Inflammatory macrophage treated with lipopolysaccharide for 4 hours (primary cell): Measurements from ENCODE around the gene GALNT18.
"Not testable (repeated sequence)": the region's sequence is repeated elsewhere in the genome, so short reads cannot be mapped to it uniquely, and the experiment has no call there.

ENCODE experiments used
- DNase-seq: peaks from one replicate; pipeline ENCODE4 v3.0.0-alpha.2; 2020

The GALNT18 gene

DNA sequence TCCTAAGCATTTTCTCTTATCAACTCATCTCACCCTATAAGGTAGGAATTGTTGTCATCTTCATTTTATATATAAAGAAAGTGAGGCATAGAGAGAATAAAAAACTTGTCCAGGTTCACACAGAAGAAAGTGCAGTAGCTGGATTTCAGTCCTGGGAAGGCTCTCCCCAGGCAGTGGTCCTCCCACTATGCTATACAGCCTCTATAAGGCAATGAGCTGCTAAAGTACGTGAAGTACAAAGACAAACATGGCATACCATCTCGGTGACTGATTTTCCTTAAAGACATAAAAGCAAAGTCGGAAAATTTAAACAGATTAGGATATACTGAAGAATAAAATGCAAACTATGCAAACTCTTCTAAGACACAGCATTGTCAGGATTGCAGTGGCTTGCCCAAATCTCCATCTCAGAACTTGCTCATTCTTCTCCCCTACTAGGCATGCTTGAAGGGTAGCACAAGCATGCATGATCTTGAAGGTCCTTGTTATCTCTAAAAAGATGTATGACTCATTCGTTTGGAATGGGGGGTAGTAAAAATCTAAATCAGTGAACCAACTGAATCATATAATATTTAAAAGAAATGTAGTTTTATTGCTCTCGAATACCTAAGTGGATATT, 171.0 kb downstream of the GALNT18 start:
- no peak for DNase-seq

DNA sequence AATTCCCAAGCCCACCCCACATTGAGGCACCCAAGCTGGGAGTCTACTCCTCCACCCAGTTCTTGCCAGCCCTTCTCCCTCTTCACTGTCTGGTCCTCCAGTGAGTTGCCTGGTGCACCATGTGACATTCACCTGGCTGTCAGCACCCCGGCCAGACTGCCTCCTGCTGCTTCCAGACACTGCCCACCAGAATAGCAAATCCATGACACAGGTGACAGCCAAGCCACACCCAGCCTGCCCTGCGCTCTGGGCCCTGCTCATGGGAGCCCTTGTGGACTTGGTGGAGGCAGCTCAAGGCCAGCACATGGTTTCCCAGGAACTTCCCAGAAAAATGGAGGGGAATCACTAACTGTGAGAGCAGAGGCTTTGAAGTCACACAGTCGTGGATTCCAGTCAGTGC, 172.5 kb downstream of the GALNT18 start:
- DNase-seq = no peak

GRCh38 chr11:11448626-11449025, 173.2 kb downstream of the GALNT18 start:
- DNase-seq = no peak

GRCh38 chr11:11447601-11448000, 174.2 kb downstream of the GALNT18 start:
- not testable (repeated sequence) for DNase-seq

DNA sequence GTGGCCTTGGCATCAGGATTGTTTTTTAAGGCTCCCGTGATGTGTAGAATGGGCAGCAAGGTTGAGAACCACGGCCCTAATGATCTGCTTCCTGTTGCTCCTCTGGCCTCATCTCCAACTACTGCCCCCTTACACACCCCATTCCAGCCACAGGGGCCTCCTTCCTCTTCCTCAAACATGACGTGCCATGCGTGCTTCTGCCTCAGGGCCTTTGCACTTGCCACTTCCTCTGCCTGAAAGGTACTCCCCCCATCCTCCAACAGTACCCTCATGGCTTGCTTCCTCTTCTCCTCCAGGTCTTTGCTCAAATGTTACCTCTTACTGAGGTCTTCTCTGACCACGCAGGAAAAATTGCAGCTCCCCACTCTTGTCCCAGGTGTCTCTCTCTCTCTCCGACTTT, 174.8 kb downstream of the GALNT18 start:
- DNase-seq = no peak

DNA sequence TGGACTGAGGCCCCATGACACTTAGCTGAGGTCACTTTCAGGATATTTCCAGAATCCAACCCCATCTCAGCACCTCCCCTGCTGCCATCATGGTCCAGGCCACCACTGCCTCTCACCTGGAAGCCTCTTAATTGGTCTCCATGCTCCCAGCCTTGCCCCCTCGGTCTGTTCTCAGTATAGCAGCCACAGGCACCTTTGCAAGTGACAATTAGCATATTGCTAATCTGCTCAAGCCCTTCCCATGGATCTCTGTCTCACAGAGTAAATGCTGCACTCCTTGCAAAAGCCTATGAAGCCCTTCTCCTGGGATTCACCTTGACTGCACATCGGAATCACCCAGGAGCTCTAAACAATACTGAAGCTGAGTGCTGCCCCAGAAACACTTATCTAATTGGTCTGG, 175.2 kb downstream of the GALNT18 start:
- no peak for DNase-seq

GRCh38 chr11:11445441-11446185, 176.2 kb downstream of the GALNT18 start:
- no peak for DNase-seq

GRCh38 chr11:11444804-11445131, 177.0 kb downstream of the GALNT18 start:
- DNase-seq = no peak

DNA sequence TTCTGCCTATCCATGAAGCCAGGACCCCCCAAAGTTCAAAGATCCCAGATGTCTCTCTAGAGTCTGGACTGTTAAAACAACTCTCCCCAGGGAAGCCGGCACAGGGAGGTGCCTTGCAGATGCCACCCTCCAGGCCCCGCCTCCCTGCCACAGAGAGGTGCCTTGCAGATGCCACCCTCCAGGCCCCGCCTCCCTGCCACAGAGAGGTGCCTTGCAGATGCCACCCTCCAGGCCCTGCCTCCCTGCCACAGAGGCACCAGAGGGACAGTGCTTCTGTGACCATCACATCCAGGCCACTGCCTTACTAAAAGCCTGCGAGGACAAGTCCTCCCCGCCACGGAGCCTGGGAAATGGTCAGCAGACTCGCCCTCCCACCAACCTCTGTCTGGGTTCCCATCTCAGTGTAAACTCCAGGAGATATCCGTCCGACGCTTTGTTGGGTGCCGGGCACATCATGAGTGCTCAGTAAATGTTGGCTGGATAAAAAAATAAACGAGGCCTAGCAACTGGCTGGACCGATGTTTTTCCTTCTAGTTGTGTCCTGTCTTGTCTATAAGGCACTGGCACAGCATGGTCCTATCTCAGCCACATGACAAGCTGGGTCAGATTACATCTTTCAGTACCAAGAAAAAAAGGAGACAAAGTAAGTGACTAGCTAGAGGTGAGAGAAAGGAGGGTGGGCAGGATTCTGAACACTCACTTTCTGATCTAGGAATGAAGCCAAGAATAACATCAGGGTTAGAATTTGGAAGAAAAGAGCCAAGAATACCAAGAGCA, 177.6 kb downstream of the GALNT18 start:
- DNase-seq = no peak

GRCh38 chr11:11442791-11443190, 179.0 kb downstream of the GALNT18 start:
- no peak for DNase-seq

GRCh38 chr11:11441516-11441915, 180.3 kb downstream of the GALNT18 start:
- no peak for DNase-seq

DNA sequence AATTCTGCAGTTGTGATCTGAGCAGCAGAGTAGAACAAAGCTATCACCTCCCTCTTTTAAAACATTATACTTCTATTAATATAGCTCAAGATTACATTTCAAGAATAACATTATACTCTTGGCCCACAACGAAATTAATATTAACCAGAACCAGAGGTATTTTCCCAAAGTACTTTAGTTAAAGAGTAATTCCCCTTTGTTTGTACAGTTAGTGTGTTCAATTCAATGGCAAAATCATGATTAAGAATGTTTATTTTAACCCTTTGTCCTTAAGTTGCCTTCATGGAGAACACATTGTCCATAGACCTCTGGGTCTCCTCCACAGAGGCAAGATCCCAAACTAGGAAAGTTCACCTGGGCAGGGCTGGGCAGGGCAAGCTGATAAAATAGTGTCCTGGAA, 180.7 kb downstream of the GALNT18 start:
- DNase-seq = no peak

GRCh38 chr11:11440144-11440543, 181.7 kb downstream of the GALNT18 start:
- DNase-seq = no peak

- DNase-seq = no peak
Observed at GRCh38 chr11:11439591-11439990, 182.2 kb downstream of the GALNT18 start.

- no peak for DNase-seq
Observed at GRCh38 chr11:11436715-11437313, 185.0 kb downstream of the GALNT18 start.

GRCh38 chr11:11435635-11436034, 186.2 kb downstream of the GALNT18 start:
- DNase-seq = no peak

DNA sequence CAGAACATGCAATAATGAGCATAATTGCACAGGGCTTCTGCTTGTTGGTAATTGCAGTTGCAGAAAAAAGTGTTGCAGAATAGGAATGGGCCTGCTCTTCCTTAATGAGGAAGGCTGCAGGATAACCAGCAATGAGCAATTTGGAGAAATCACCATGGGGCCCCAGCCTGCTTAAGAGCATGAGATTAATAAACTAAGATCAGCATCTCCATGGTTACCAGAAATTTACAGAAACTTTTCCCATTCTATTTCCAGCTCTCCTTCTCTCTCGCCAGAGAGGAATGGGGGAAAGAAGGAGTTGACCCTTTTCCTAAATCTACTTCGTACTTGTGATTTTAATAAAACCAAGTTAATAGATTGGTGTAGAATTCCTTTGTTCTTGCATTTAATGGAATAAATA, 187.8 kb downstream of the GALNT18 start:
- no peak for DNase-seq

DNA sequence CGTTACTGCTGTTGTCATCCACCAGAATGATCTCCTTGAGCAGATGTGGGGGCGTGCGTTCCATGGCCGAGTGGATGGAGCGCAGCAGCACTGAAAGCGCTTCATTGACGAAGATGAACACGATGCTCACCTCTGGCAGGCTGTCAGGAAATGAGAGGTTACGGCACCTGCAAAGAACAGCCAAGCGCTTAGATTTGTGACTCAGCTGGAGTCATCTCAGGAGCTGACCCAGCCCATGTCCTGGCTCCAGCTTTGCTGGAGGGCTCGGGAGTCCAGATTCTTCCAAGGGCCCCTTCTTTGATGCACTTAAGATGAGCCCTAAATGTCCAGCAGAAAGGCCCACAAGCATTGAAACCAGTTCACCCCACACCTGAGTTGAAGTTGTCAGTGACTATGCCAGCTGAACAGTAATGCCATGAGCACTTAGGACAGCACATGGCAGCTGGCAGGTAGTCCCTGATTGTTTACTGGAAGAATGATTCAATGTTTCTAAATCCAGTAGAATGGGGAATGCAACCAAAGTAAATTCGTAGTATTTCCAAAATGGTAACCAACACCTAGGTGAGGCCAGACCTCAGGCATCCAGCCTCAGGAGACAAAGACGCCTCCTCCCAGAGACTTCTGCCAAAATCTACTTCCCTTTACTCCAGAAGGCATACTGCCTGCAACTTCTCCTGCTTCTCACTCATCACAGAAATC, 189.0 kb downstream of the GALNT18 start:
- no peak for DNase-seq

GRCh38 chr11:11430431-11430830, 191.4 kb downstream of the GALNT18 start:
- DNase-seq = no peak

- DNase-seq = no peak
Observed at GRCh38 chr11:11428714-11429113, 193.1 kb downstream of the GALNT18 start.

- DNase-seq = no peak
Observed at GRCh38 chr11:11427542-11427941, 194.3 kb downstream of the GALNT18 start.

- DNase-seq = no peak
Observed at GRCh38 chr11:11427140-11427539, 194.7 kb downstream of the GALNT18 start.
